Coronary artery (tissue), 2 donors: Measurements from ENCODE around the gene ANKMY2.
"Not testable (repeated sequence)": the region's sequence is repeated elsewhere in the genome, so short reads cannot be mapped to it uniquely, and the experiment has no call there.

Experiments
- DNase-seq: peaks from one replicate; pipeline ENCODE4 v3.0.0-alpha.2; 2017; ENCODE audit warnings: low spot score
- H3K27ac ChIP-seq, 2 donors: fragments of 200-600 bp; sonication (generic); one replicate each; pipeline ENCODE4 v1.5.1; 2016 to 2019
- H3K4me3 ChIP-seq: fragments of 200-600 bp; sonication (generic); 2 replicates; pipeline ENCODE4 v1.5.1; 2016; ENCODE audit warnings: mild to moderate bottlenecking, moderate library complexity
- TF ChIP-seq, protein P1 (sequence below): fragments of 200-600 bp; sonication (generic); IDR thresholded peaks from one replicate; pipeline ENCODE4 v1.5.1; 2019; ENCODE audit warnings: antibody characterized with exemption

The ANKMY2 gene

GRCh38 chr7:16606704-16607103 is 38.9 kb downstream of the ANKMY2 start:
- DNase-seq: no peak
- H3K27ac ChIP-seq: no peak overlapping the region
- TF ChIP-seq, protein P1, sequence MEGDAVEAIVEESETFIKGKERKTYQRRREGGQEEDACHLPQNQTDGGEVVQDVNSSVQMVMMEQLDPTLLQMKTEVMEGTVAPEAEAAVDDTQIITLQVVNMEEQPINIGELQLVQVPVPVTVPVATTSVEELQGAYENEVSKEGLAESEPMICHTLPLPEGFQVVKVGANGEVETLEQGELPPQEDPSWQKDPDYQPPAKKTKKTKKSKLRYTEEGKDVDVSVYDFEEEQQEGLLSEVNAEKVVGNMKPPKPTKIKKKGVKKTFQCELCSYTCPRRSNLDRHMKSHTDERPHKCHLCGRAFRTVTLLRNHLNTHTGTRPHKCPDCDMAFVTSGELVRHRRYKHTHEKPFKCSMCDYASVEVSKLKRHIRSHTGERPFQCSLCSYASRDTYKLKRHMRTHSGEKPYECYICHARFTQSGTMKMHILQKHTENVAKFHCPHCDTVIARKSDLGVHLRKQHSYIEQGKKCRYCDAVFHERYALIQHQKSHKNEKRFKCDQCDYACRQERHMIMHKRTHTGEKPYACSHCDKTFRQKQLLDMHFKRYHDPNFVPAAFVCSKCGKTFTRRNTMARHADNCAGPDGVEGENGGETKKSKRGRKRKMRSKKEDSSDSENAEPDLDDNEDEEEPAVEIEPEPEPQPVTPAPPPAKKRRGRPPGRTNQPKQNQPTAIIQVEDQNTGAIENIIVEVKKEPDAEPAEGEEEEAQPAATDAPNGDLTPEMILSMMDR: no peak
- no peak overlapping the region for H3K4me3 ChIP-seq

DNA sequence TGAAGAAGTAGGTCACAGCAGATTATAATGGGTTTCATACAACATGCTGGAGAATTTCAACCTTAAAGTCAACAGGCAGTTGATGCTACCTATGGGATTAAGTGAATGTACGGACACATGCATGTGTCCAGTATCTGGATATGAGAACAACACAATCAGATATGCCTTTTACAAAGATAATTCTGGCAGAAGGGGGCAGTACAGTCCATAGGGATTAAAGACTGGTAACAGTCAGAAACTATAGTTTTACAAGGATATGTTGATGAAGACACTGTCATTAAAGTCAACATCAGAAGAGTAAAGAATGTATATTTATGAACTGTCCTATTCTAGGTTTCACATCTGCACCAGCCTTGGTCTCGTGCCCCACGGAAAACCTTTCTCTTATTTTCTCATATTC is 41.5 kb downstream of the ANKMY2 start:
- no peak for DNase-seq
- Histone ChIP-seq H3K27ac (no peak overlapping the region), H3K4me3 (no peak overlapping the region)
- TF ChIP-seq, protein P1: no peak

- no peak overlapping the region for H3K4me3 ChIP-seq
- no peak for DNase-seq
- TF ChIP-seq, protein P1: no peak
- H3K27ac ChIP-seq: no peak overlapping the region
Observed at GRCh38 chr7:16603633-16604032, 41.9 kb downstream of the ANKMY2 start.

DNA sequence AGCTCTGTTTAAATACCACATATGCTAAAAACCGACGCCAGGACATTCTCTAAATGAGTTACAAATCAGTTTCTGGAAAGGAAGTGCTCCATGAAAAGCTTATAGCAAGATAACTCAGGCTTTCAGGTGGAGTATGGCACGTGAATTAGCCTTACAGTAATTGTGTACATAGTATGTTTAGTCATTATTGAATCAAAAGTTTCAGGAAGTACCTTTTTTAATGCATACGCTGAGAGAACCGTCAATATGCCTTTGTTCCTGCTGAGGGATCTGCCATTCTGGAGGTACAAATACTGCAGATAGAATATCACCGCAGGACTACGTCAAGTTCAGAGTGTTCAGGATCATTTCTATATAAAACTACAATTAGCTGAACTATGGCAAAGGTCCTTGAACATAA is 45.7 kb downstream of the ANKMY2 start:
- Histone ChIP-seq H3K4me3 (no peak overlapping the region), H3K27ac (no peak overlapping the region)
- TF ChIP-seq, protein P1: no peak
- no peak for DNase-seq

GRCh38 chr7:16598015-16598414 is 47.5 kb downstream of the ANKMY2 start:
- Histone ChIP-seq H3K4me3 (no peak overlapping the region), H3K27ac (no peak overlapping the region)
- DNase-seq: no peak
- TF ChIP-seq, protein P1: no peak

GRCh38 chr7:16595596-16595995 is 50.0 kb downstream of the ANKMY2 start:
- H3K4me3 ChIP-seq, DNase-seq, H3K27ac ChIP-seq: not testable (repeated sequence)

DNA sequence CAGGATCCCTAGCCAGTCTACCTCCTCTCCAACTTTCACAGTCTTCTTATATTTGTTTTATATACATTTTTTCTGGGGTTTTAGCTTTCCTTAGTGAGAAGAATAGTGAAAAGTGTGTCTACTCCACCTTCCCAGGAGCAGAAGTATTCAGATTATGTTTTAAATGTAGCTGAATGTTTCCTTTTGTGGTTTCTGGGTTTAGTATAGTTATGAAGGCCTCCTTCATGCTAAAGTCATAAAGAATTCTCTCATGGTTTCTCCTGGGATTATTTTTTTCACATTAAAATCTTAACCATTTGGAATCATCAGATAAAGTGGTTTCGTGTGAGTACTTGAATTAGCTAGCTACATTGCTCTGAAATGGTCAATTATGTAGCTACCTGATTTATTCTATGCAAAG is 50.9 kb downstream of the ANKMY2 start:
- no peak overlapping the region for H3K4me3 ChIP-seq
- DNase-seq: no peak
- no peak overlapping the region for H3K27ac ChIP-seq
- TF ChIP-seq, protein P1: no peak

DNA sequence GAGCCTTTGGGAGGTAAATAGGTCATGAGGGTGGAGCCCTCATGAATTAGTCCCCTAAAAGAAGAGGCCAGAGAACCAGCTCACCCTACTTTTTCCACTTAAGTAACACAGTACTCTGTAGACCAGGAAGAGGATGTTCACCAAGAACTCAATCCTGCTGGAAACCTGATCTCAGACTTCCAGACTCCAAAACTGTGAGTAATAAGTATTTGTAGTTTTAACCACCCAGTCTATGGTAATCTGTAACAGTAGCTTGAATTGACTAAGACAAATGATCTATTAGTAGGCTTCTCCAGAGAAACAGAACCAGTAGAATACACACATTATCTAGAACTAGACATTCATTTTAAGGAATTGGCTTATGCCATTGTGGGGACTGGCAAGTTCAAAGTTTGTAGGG is 51.5 kb downstream of the ANKMY2 start:
- Histone ChIP-seq H3K4me3 (no peak overlapping the region), H3K27ac (no peak overlapping the region)
- DNase-seq: no peak
- TF ChIP-seq, protein P1: no peak
